Measurements from ENCODE around the gene NCKAP5.

NCKAP5 gene

DNA sequence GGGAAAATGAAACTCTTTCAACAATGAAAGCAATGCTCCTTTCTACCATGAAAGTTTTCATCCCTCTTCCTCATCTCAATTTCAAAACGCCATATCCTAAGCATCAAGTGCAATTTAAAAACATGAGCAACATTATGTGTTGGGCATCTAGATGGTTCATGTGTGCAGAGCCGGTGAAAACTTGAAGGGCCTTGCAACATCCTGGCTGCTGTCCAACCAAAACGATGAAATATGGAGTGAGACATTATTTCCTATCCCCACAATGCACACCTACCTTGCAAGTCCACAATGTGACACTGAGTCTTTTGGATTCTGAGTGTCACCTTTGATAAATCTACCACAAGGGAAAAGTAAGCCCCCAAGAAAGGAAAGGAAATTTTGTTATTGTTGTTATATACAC, 110.0 kb downstream of the NCKAP5 start:
- DNase-seq (ENCODE audit: low spot score) = no peak

- no peak for DNase-seq (ENCODE audit: low spot score)
Observed at GRCh38 chr2:133457861-133458260, 110.4 kb downstream of the NCKAP5 start.

DNA sequence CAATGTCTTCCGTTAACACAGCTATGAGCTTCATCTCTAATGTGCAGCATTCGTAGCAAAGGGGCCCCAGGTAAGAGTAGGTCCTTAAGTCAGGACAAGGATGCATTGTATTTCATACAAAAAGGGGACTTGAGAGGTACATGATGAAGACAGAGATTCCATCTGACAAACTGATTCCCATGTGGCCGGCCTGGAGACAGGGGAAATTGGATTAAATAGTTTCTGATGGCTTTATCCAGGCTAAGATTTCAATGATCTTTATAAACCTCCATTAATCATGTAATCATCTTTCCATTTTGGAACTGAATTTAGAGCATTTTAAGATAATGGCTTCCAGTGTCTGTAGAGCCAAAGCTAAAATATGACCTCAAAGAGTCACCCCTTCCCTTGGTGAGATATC, 111.3 kb downstream of the NCKAP5 start:
- DNase-seq (ENCODE audit: low spot score) = no peak

GRCh38 chr2:133456156-133456555, 112.1 kb downstream of the NCKAP5 start:
- no peak for DNase-seq (ENCODE audit: low spot score)

GRCh38 chr2:133453032-133453431, 115.2 kb downstream of the NCKAP5 start:
- no peak for DNase-seq (ENCODE audit: low spot score)

DNA sequence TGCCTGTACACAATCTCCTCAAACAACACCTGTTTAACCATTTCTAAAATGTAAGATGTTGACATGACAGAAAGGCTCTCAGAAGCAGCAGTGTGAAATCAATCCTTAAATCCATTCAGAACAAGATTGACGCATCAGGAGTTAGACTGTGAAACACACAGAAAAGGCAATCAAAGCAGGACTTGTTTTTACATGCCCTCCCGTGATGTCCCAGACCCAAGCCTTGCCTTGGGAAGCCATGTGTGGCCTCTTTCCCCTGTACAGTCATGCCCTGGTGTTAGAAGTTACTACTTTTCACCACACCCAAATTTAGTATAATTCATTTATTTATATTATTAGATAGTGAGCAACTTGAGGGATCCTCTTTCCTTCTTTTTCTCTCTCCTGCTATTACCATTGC, 115.7 kb downstream of the NCKAP5 start:
- no peak for DNase-seq (ENCODE audit: low spot score)

DNA sequence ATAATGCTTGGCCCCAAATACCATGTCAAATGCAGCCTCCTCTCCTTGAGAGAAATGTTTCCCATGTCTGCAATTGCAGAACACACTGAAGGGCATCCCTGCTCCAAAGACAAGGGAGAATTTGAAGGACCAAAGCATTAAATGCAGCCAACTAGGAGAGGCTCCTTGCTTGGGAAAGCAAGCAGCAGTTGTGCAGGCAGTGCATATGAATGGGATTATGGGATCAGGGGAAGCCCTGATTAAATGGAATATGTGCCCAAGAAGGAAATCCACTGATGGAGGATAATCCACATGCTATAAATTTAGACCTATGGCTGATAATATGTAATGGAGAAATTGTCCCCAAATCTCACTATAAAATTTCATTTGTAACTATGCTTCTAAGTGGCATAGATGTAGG, 116.1 kb downstream of the NCKAP5 start:
- no peak for DNase-seq (ENCODE audit: low spot score)

DNA sequence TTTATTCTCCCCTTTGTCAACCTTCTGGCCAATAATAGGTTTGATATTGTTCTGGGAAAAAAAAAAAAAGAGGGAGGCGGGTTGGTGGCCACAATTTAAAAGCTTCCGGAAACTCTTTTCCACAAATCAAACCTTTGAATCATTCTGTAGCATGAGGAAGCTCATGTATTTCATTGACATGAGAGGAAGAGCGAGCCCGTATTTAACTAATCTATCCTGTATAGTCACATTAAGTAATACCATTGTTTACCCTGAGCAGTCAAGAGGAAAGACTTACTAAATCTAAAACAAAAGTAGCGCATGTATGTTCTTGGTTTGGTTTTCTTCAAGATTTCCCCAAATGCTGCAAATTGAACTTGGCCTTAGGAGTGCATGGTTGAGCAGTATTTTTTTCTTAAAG, 120.1 kb downstream of the NCKAP5 start:
- no peak for DNase-seq (ENCODE audit: low spot score)

DNA sequence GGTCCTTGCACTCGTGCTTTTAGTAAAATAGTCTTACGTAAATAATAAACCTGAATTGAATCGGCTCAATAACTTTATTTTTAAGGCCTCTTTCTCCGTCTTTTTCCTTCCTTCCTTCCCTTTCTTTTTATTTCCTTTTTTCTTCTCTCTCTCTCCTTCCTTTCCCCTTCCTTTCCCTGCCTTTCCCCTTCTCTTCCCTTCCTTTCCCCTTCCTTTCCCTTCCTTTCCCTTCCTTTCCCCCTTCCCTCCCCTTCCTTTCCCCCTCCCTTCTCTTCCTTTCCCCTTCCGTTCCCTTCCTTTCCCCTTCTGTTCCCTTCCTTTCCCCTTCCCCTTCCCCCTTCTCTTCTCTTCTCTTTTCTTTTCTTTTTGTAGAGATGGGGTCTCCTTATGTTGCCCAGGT, 121.0 kb downstream of the NCKAP5 start:
- DNase-seq (ENCODE audit: low spot score) = no peak

GRCh38 chr2:133444465-133444864, 123.8 kb downstream of the NCKAP5 start:
- DNase-seq (ENCODE audit: low spot score) = no peak

- no peak for DNase-seq (ENCODE audit: low spot score)
Observed at GRCh38 chr2:133442393-133442792, 125.9 kb downstream of the NCKAP5 start.

DNA sequence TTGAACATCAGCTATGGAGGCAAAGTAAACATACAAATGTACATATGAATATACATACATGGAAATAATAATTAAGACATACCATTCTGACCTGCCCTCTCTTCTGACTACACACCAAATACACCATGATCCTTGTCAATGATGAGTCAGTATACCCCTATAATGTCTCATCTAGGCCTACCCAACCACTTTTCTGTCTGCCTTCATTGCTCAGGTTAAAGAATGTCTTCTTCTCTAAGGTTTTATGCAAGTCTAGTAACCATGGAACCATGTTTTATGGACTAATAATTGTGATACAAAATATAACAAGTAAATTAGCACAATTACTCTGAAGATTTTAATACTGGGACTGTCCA, 128.7 kb downstream of the NCKAP5 start:
- no peak for DNase-seq (ENCODE audit: low spot score)

DNA sequence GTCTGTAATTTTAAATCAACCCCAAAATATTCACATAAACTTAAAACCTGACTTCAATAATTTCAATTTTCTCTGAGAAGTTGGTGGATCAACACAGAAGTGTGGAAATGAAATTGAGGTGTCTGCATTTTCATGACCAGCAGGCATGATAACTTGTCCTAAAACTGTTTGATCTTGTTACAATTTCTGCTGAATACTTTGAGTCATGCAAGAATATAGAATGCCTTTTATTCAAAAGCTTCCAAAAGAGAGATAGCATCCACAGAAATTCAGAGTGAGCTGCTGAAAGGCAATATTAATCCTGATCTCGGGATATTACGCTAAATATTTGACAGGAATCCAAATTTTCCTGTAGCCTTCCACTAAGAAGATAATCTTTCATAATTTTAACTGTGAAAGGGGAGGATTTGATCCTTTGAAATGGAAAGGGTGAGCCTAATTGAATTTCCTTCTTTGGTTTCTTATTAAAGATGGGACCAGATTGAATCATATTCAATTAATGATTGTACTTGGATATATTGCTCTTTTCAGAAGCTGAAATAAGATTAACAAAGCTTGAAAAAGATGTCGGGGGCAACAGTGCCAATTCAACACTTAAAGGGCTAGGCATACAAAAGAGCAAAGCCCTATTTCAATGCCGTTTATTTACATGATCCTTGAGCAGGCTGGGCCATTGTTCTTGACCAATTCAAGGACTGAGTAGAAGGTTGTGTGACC, 129.3 kb downstream of the NCKAP5 start:
- DNase-seq (ENCODE audit: low spot score) = no peak

- DNase-seq (ENCODE audit: low spot score) = no peak
Observed at GRCh38 chr2:133438026-133438425, 130.2 kb downstream of the NCKAP5 start.

GRCh38 chr2:133437492-133437891, 130.8 kb downstream of the NCKAP5 start:
- no peak for DNase-seq (ENCODE audit: low spot score)

GRCh38 chr2:133434959-133435668, 133.1 kb downstream of the NCKAP5 start:
- DNase-seq (ENCODE audit: low spot score) = no peak

DNA sequence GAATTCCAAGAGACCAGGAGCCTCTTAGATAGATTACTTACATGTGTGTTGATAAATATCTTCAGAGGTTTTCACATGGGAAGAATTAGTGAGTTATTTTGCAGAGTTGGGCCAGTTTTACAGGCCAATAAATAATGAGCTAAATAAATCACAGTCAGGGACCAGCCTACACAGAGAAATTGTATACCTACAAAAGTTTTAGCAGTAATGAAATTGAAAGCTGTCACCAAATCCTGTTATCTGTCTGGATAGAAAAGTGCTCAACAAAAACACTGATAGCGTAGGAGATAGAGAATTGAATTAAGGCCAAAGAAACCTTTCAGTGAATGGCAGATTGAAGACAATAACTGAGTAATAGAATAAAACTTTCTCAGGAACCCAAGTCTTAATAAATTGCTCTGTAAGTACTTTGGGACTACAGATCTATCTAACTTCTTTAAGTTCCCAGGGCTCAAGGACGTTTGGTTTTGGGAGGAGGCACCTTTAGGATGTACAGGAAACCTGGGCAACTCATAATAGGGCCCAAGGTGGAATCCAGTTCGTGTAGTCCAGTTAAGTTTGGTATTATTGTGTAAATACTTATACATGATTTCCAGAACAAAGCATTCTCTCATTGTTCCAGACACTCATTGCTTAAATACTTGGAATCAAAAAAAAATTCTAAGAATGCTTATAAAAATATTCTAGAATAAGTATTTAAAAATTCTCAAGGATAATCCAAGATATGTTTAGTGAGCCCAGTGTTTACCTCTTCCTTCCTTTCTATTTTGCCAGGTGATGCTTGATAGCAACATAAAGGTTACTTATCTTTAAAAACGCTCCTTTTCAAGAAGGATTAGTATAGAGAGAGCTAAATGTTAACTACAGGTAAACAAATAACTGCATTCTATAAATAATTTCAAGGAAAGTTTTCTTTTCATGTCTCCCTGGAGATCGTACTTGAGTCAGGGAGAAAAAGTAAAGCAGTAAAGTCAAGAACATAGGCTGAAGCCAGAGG, 134.5 kb downstream of the NCKAP5 start:
- no peak for DNase-seq (ENCODE audit: low spot score)

DNA sequence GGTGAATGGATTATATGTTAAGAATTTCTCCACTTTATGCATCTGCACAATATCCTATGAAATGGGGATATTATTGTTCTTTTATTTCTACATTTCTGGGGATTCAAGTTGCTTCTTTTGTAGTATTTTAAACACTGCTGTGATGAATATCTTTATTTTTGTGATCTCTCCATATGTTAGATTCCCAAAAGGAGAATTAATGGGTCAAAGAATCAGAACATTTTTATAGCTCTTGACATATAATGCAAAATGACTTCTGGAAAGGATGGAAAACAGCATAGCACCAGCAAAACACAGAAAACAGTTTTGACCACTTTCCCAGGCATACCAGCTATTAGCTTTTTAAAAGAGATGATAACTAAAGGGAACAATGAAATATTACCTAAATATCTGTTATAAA, 135.5 kb downstream of the NCKAP5 start:
- no peak for DNase-seq (ENCODE audit: low spot score)

DNA sequence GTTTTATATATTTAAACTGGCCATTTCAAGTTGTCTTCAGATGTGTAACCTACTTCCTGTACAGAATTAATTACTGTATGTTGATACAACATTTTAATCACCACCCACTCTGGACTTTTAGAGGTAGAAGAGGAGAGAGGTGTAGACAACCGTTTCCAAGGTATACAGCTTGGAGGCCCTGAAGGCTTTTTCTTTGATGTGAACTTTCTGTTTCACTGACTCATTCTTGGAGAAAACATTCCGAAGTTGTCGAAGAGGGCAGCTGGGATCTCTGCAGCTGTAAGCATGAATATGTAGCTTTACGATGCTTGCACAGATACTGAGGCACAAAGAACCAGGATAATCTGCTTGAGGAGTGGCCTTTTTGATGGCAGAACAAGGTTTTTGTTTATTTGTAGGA, 137.0 kb downstream of the NCKAP5 start:
- no peak for DNase-seq (ENCODE audit: low spot score)

GRCh38 chr2:133426791-133427190, 141.5 kb downstream of the NCKAP5 start:
- DNase-seq (ENCODE audit: low spot score) = no peak

GRCh38 chr2:133425612-133426011, 142.7 kb downstream of the NCKAP5 start:
- DNase-seq (ENCODE audit: low spot score) = no peak

GRCh38 chr2:133424876-133425275, 143.4 kb downstream of the NCKAP5 start:
- DNase-seq (ENCODE audit: low spot score) = no peak

GRCh38 chr2:133422931-133423351, 145.3 kb downstream of the NCKAP5 start:
- DNase-seq (ENCODE audit: low spot score) = no peak
